Panc1 (cell line): Measurements from ENCODE around the gene CIB4.

Source experiments
- POLR2AphosphoS5 ChIP-seq: IDR thresholded peaks from 2 replicates; pipeline ENCODE4 v1.6.1; 2012; ENCODE audit warnings: mild to moderate bottlenecking, low read depth, low read length, moderate library complexity
- SIN3A ChIP-seq: IDR thresholded peaks from 2 replicates; pipeline ENCODE4 v1.6.1; 2012; ENCODE audit warnings: low read depth, mild to moderate bottlenecking, low read length, moderate library complexity, borderline replicate concordance; ENCODE audit not compliant: insufficient read depth
- TCF7L2 ChIP-seq: IDR thresholded peaks from 2 replicates; pipeline ENCODE4 v1.6.1; 2011; ENCODE audit warnings: mild to moderate bottlenecking, low read depth, low read length, inconsistent platforms
- TF ChIP-seq, protein P1 (sequence below): fragments of 450-650 bp; IDR thresholded peaks from 2 replicates; pipeline ENCODE4 v1.5.1; 2017; ENCODE audit warnings: mild to moderate bottlenecking

DNA sequence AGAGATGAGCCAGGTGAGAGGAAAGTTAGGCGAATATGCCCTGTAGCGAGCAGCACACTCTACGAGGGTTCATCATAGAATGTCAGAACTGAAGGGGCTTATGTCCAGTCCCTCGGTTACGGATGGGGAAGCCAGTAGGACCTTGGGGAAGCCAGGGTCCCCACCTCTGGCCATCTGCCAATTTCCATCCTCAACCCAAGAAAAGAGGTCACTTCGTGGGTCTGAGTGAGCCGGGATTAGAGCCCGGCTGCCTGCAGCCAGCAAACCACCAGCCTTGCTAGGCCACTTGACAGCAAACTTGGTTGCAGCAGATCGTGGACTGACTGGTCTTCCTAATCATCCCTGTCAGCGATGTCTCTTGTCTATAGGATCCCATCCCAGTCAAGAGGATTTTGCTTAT, 11.4 kb downstream of the CIB4 start:
- TF ChIP-seq, protein P1, sequence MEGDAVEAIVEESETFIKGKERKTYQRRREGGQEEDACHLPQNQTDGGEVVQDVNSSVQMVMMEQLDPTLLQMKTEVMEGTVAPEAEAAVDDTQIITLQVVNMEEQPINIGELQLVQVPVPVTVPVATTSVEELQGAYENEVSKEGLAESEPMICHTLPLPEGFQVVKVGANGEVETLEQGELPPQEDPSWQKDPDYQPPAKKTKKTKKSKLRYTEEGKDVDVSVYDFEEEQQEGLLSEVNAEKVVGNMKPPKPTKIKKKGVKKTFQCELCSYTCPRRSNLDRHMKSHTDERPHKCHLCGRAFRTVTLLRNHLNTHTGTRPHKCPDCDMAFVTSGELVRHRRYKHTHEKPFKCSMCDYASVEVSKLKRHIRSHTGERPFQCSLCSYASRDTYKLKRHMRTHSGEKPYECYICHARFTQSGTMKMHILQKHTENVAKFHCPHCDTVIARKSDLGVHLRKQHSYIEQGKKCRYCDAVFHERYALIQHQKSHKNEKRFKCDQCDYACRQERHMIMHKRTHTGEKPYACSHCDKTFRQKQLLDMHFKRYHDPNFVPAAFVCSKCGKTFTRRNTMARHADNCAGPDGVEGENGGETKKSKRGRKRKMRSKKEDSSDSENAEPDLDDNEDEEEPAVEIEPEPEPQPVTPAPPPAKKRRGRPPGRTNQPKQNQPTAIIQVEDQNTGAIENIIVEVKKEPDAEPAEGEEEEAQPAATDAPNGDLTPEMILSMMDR: no peak
- no peak for TF ChIP-seq POLR2AphosphoS5
- no peak for TF ChIP-seq TCF7L2
- no peak for TF ChIP-seq SIN3A
